ENCODE results near the gene GNAS-AS1.

GNAS-AS1 gene

DNA sequence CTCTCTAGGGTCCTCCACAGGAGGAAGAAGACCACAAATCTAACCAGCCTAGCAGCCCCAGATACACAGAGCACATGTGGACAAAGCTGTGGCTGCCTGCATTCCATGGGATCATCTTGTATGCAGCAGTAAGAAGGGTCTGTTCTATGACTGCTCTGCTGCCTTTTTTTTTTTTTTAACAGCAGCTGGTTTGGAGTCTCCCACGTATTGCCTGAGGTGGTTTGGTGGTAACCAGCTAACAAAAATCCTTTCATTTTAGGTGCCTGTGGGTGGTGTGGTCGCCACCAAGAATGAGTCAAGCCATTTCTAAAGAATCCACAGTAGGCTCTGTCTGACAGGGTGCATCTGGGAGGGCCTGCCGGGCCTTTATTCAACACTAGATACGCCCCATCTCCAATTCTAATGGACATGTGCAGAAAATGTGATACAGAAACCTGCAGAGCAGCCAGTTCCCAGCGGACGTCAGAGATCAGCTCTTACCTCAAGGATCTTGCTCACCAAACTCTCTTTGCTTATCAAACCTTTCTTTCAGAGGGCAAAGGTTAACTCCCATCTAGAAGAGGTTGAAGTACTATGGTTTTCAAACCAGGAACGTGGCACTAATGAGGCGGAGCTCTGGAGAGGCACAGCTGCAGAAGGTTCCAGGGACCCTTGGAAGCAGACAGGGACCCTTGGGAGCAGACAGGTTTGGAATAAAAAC is 32.0 kb downstream of the GNAS-AS1 start:
- no peak for FAIRE-seq
- no peak for DNase-seq (ENCODE audit: insufficient read length, low spot score)
- no peak for TF ChIP-seq POLR2A (IDR thresholded peaks at IDR 0.05; ENCODE audit: low read depth, low read length)
- no peak for TF ChIP-seq POU2F2 (IDR thresholded peaks at IDR 0.05; ENCODE audit: low read depth, low read length)
- no peak for TF ChIP-seq POLR2AphosphoS5 (IDR thresholded peaks at IDR 0.05; ENCODE audit: low read depth, low read length)
- TF ChIP-seq SPI1 (IDR thresholded peaks at IDR 0.05; ENCODE audit: low read depth, low read length), result no peak
- no peak for TF ChIP-seq PAX5 (IDR thresholded peaks at IDR 0.05; ENCODE audit: insufficient read depth, low read length, severe bottlenecking)

DNA sequence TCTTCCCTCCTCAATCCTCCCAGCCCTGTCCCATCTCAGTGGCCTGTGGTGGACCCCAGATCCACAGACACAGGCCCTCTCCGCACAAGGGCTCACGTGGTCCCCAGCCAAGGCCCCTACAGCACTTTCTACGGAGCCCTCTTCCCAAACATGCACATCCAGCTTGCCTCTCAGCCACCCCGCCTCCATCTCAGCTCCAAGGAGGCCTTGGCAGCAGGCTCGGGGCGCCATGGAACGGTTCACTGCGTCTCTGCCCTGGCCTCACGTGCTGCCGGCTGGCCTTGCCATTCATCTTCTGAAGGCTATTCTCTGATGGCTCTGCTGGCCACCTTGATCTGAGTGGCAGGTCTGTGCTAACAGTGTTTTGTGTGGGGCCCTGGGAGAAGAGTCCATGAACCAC is 33.0 kb downstream of the GNAS-AS1 start:
- no peak for FAIRE-seq
- TF ChIP-seq SPI1 (IDR thresholded peaks at IDR 0.05; ENCODE audit: low read depth, low read length) (no peak), POU2F2 (IDR thresholded peaks at IDR 0.05; ENCODE audit: low read depth, low read length) (no peak), POLR2AphosphoS5 (IDR thresholded peaks at IDR 0.05; ENCODE audit: low read depth, low read length) (no peak), PAX5 (IDR thresholded peaks at IDR 0.05; ENCODE audit: insufficient read depth, low read length, severe bottlenecking) (no peak), TAF1 (IDR thresholded peaks at IDR 0.05; ENCODE audit: low read depth, low read length) (no peak), POLR2A (IDR thresholded peaks at IDR 0.05; ENCODE audit: low read depth, low read length) (no peak)
- DNase-seq (ENCODE audit: insufficient read length, low spot score), result no peak

DNA sequence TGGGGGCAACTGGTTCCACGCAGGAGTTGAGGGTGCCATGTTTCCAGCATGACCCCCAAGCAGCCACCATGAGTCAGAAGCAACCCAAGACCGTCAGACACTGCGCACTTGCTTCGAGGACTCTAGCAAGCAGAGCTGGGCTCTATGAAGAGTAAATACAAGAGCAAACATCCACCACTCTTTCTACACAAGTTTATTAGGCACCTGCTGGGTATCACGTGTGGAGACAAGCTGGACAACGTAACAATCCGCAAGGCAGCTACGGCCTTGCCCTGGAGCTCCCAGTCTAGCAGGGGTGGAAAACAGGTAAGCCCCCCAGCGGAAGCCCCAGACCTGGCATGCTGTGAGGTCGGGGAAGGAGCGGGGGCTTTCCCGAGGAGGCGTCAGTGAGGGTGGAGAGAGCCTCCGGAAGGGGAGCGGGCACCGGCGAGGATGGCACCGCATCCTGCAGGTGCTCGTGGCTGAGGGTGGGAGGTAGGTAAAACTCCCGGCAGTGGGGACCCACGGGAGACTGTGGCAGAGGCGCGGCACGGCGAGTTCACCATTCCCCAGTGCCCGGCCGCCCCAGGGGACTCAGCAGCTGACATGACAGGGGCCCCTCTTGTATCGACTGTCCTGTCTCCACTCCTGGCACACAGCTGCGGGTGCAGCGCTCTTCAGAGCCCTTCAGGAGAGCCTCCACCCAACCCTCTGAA is 33.6 kb downstream of the GNAS-AS1 start:
- FAIRE-seq (no peak), DNase-seq (ENCODE audit: insufficient read length, low spot score) (no peak)
- TF ChIP-seq POLR2AphosphoS5 (IDR thresholded peaks at IDR 0.05; ENCODE audit: low read depth, low read length), result no peak
- no peak for TF ChIP-seq POLR2A (IDR thresholded peaks at IDR 0.05; ENCODE audit: low read depth, low read length)
- no peak for TF ChIP-seq SPI1 (IDR thresholded peaks at IDR 0.05; ENCODE audit: low read depth, low read length)
- TF ChIP-seq PAX5 (IDR thresholded peaks at IDR 0.05; ENCODE audit: insufficient read depth, low read length, severe bottlenecking), result no peak
- TF ChIP-seq POU2F2 (IDR thresholded peaks at IDR 0.05; ENCODE audit: low read depth, low read length), result no peak
- TF ChIP-seq TAF1 (IDR thresholded peaks at IDR 0.05; ENCODE audit: low read depth, low read length), result no peak

DNA sequence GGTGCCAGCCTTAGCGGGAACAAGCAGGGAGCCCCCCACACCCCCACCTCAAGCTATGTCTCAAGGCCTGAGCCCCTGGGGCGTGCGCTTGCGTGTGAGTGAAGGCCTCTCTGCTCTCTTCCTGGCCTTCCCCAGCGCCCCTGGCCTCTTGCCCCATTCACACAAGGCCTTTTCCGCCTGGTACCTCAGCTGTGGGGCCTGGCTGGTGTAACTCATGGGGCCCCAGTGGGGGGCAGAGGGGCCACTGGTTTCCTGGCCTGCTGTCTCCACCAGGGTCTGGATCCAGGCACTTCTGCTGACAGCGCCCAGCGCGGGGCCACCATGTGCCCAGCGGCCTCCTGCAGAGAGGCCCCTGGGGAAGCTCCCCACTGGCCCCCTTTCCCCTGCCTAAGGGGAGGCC is 34.7 kb downstream of the GNAS-AS1 start:
- FAIRE-seq, result no peak
- no peak for TF ChIP-seq SPI1 (IDR thresholded peaks at IDR 0.05; ENCODE audit: low read depth, low read length)
- no peak for TF ChIP-seq POLR2A (IDR thresholded peaks at IDR 0.05; ENCODE audit: low read depth, low read length)
- TF ChIP-seq POU2F2 (IDR thresholded peaks at IDR 0.05; ENCODE audit: low read depth, low read length), result no peak
- no peak for TF ChIP-seq TAF1 (IDR thresholded peaks at IDR 0.05; ENCODE audit: low read depth, low read length)
- TF ChIP-seq POLR2AphosphoS5 (IDR thresholded peaks at IDR 0.05; ENCODE audit: low read depth, low read length), result no peak
- no peak for TF ChIP-seq PAX5 (IDR thresholded peaks at IDR 0.05; ENCODE audit: insufficient read depth, low read length, severe bottlenecking)
- DNase-seq (ENCODE audit: insufficient read length, low spot score), result no peak

DNA sequence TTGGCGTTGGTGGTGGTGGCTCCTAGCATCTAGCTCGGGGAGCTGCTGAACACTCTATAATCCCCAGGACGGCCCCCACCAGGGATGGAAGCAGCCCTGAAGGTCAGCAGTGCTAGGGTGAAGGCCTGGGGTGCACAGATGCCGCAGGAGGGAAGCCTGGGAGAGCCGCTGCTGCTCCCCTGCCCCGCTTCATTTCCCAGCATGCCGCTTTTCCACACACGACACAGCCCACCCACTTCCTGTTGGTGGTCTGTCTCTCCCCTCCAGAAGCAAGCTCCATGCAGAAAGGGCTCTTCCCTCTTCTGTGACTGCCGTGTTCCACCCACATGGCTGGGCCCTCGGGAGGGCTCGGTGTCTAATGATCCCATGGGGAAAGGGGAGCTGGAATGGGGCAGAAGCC is 35.3 kb downstream of the GNAS-AS1 start:
- FAIRE-seq, result no peak

DNA sequence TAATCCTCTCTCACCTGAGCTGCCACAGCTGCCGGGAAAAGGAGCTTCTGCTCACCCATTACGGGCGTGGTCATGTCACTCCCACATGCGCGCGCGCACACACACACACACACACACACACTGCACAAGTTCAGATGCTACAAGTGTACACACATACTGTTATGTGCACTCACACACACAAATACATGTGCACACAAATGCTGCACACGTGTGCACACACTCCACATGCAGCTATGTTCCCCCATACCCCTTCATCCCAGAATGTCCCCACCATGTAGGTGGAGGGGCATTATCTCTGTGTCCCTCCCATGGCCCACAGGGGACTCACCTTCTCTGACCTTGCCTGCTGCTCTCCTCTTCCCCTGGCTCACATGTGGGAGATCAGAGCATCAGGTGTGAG is 37.3 kb downstream of the GNAS-AS1 start:
- DNase-seq (ENCODE audit: insufficient read length, low spot score), result no peak
- TF ChIP-seq POLR2AphosphoS5 (IDR thresholded peaks at IDR 0.05; ENCODE audit: low read depth, low read length), result no peak
- no peak for TF ChIP-seq POU2F2 (IDR thresholded peaks at IDR 0.05; ENCODE audit: low read depth, low read length)
- no peak for TF ChIP-seq TAF1 (IDR thresholded peaks at IDR 0.05; ENCODE audit: low read depth, low read length)
- TF ChIP-seq PAX5 (IDR thresholded peaks at IDR 0.05; ENCODE audit: insufficient read depth, low read length, severe bottlenecking), result no peak
- TF ChIP-seq POLR2A (IDR thresholded peaks at IDR 0.05; ENCODE audit: low read depth, low read length), result no peak
- TF ChIP-seq SPI1 (IDR thresholded peaks at IDR 0.05; ENCODE audit: low read depth, low read length), result no peak
- no peak for FAIRE-seq

More for the DNA sequence above, 35.3 kb downstream of the GNAS-AS1 start:
- TF ChIP-seq POLR2A (IDR thresholded peaks at IDR 0.05; ENCODE audit: low read depth, low read length) (no peak), SPI1 (IDR thresholded peaks at IDR 0.05; ENCODE audit: low read depth, low read length) (no peak), TAF1 (IDR thresholded peaks at IDR 0.05; ENCODE audit: low read depth, low read length) (no peak), POLR2AphosphoS5 (IDR thresholded peaks at IDR 0.05; ENCODE audit: low read depth, low read length) (no peak), POU2F2 (IDR thresholded peaks at IDR 0.05; ENCODE audit: low read depth, low read length) (no peak)
- DNase-seq (ENCODE audit: insufficient read length, low spot score), result no peak

DNA sequence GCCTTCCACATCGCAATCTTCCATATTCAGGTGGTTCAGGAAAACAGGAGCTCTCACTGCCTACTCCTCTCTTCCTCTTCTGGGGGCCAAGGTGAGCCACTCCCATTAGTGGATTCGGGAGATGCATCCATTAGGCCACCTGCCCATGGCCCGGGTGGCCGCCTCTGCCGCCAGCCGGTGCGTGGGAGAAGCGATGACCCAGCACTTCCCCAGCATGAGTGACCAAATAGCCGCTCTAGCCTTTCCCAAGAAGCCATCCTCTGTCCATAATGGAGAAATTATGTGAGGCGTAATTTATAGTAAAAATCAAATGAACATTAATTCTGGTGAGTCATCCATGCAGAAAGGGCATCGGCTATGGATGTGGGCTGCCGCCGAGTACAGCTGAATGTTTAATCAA is 39.4 kb downstream of the GNAS-AS1 start:
- DNase-seq (ENCODE audit: insufficient read length, low spot score), result no peak
- no peak for TF ChIP-seq POLR2A (IDR thresholded peaks at IDR 0.05; ENCODE audit: low read depth, low read length)
- no peak for TF ChIP-seq PAX5 (IDR thresholded peaks at IDR 0.05; ENCODE audit: insufficient read depth, low read length, severe bottlenecking)
- no peak for TF ChIP-seq SPI1 (IDR thresholded peaks at IDR 0.05; ENCODE audit: low read depth, low read length)
- no peak for TF ChIP-seq TAF1 (IDR thresholded peaks at IDR 0.05; ENCODE audit: low read depth, low read length)
- TF ChIP-seq POU2F2 (IDR thresholded peaks at IDR 0.05; ENCODE audit: low read depth, low read length), result no peak
- TF ChIP-seq POLR2AphosphoS5 (IDR thresholded peaks at IDR 0.05; ENCODE audit: low read depth, low read length), result no peak
- no peak for FAIRE-seq

DNA sequence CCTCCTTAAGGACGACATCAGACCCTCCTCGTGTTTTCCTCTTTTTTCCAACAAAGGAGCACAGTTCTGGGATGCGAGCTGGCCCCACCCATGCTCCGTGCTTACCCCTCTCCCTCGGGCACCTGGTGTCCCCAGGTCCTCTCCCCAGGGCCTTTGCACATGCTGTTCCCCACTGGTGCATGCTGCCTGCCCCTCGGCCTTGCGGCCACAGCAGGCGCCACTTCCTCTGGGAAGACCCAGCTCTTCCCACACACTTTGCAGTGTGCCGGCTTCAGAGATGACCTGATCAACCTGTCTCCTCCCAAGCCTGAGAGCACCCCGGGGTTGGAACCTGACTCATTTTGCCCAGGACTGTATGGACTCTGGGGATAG is 39.8 kb downstream of the GNAS-AS1 start:
- DNase-seq (ENCODE audit: insufficient read length, low spot score) (no peak), FAIRE-seq (no peak)
- TF ChIP-seq SPI1 (IDR thresholded peaks at IDR 0.05; ENCODE audit: low read depth, low read length) (no peak), POLR2AphosphoS5 (IDR thresholded peaks at IDR 0.05; ENCODE audit: low read depth, low read length) (no peak), POLR2A (IDR thresholded peaks at IDR 0.05; ENCODE audit: low read depth, low read length) (no peak), TAF1 (IDR thresholded peaks at IDR 0.05; ENCODE audit: low read depth, low read length) (no peak), POU2F2 (IDR thresholded peaks at IDR 0.05; ENCODE audit: low read depth, low read length) (no peak)

DNA sequence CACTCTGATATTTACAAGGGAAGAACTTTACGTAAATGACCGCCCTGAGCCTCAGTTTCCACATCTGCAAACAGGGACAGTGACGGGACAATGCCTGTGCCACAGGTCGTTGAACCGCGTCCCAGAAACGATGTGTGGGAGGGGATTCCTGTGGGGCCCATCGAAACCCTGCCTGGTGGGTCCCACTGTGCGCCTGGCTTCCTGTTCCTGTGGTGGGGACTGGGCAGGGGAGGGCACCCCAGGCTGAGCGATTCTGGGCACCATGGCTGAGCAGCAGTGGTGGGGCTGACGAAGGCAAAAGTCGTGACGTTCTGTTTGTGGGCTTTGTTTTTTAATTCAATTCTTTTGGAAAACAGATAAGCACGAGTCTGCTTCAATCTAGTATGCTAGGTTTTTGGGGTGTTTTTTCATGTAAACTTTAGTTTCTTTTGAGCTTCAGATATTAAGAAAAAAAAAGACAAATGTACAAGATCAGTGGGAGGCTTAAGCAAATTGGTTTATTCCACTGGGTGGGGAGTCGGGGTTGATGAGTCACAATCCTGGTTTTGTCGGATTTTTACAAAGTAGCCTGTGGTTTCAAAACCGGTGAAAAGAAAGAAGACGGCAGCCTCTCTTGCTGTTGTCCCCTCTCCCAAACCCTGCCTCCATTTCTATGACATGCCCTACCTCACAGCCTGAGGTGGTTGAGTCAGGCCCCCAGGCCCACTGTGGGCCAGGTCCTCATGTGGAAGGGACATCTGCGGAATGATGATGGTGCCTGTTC is 40.4 kb downstream of the GNAS-AS1 start:
- FAIRE-seq (no peak), DNase-seq (ENCODE audit: insufficient read length, low spot score) (no peak)
- TF ChIP-seq PAX5 (IDR thresholded peaks at IDR 0.05; ENCODE audit: insufficient read depth, low read length, severe bottlenecking), result no peak
- no peak for TF ChIP-seq SPI1 (IDR thresholded peaks at IDR 0.05; ENCODE audit: low read depth, low read length)
- no peak for TF ChIP-seq POU2F2 (IDR thresholded peaks at IDR 0.05; ENCODE audit: low read depth, low read length)
- no peak for TF ChIP-seq POLR2AphosphoS5 (IDR thresholded peaks at IDR 0.05; ENCODE audit: low read depth, low read length)
- TF ChIP-seq POLR2A (IDR thresholded peaks at IDR 0.05; ENCODE audit: low read depth, low read length), result no peak
- no peak for TF ChIP-seq TAF1 (IDR thresholded peaks at IDR 0.05; ENCODE audit: low read depth, low read length)
